GM04503 (cell line): ENCODE measurements around the gene CCDC187.
"Not testable (repeated sequence)": the region's sequence is repeated elsewhere in the genome, so short reads cannot be mapped to it uniquely, and the experiment has no call there.

Experiments used
- DNase-seq: peaks from one replicate; pipeline ENCODE4 v3.0.0-alpha.2; 2012; ENCODE audit warnings: low read depth

CCDC187 gene

GRCh38 chr9:136303825-136304416 lies at the start of gene CCDC187:
TSS of gene CCDC187 (minus strand) at chr9:136304094. CDS start at chr9:136303830, 264 bp downstream.
- DNase-seq = no peak

- no peak for DNase-seq
These were observed 49.2 kb upstream of the CCDC187 start for GRCh38 chr9:136353088-136353487.

- no peak for DNase-seq
These were observed 48.8 kb upstream of the CCDC187 start for GRCh38 chr9:136352682-136353081.

GRCh38 chr9:136351868-136352267 lies 48.0 kb upstream of the CCDC187 start:
- DNase-seq = not testable (repeated sequence)

- no peak for DNase-seq
These were observed 47.4 kb upstream of the CCDC187 start for GRCh38 chr9:136351252-136351800.

- no peak for DNase-seq
These were observed 45.7 kb upstream of the CCDC187 start for GRCh38 chr9:136349546-136349945.

GRCh38 chr9:136348691-136349090 lies 44.8 kb upstream of the CCDC187 start:
- no peak for DNase-seq

GRCh38 chr9:136347472-136348256 lies 43.8 kb upstream of the CCDC187 start:
- no peak for DNase-seq

- no peak for DNase-seq
These were observed 43.1 kb upstream of the CCDC187 start for GRCh38 chr9:136346927-136347465.

GRCh38 chr9:136346157-136346481 lies 42.2 kb upstream of the CCDC187 start:
- DNase-seq = no peak

GRCh38 chr9:136345281-136346156 lies 41.6 kb upstream of the CCDC187 start:
- no peak for DNase-seq

- no peak for DNase-seq
These were observed 40.8 kb upstream of the CCDC187 start for GRCh38 chr9:136344544-136345280.

GRCh38 chr9:136343884-136344269 lies 40.0 kb upstream of the CCDC187 start:
- no peak for DNase-seq

- DNase-seq = no peak
These were observed 39.4 kb upstream of the CCDC187 start for GRCh38 chr9:136343121-136343883.

GRCh38 chr9:136342181-136343120 lies 38.6 kb upstream of the CCDC187 start:
- no peak for DNase-seq

GRCh38 chr9:136341769-136342168 lies 37.9 kb upstream of the CCDC187 start:
- no peak for DNase-seq

GRCh38 chr9:136341042-136341655 lies 37.3 kb upstream of the CCDC187 start:
- no peak for DNase-seq

- DNase-seq = no peak
These were observed 36.6 kb upstream of the CCDC187 start for GRCh38 chr9:136340356-136341041.

- DNase-seq = no peak
These were observed 36.0 kb upstream of the CCDC187 start for GRCh38 chr9:136339958-136340310.
